Endothelial cell of umbilical vein (primary cell): ENCODE data around the gene IKZF3. TPM values are rescaled to one million over a fixed set of nuclear protein-coding genes. Genes with fewer than 3 reads are reported as not detected.

Experiments
- BruUV-seq: library from RNA; stranded (reverse); fragments of 400-500 nt; replicated peaks from 2 replicates; lab custom pipeline; 2021; lab: Mats Ljungman, UMichigan
- CTCF ChIA-PET: fragments of 300-600, 350-600 bp; sonication (Branson Sonifier 250); formaldehyde crosslinking; loops from one replicate; lab custom pipeline; 2021; ENCODE audit warnings: antibody characterized with exemption, inconsistent platforms; lab: Charles Lee
- POLR2A ChIA-PET: fragments of 300-600, 350-600 bp; sonication (Branson Sonifier 250); formaldehyde crosslinking; loops from one replicate; lab custom pipeline; 2021; ENCODE audit warnings: antibody characterized with exemption, inconsistent platforms; lab: Charles Lee
- DNase-seq: peaks from one replicate; pipeline ENCODE4 v3.0.0-alpha.2; 2011; ENCODE audit warnings: low read depth, low spot score
- FAIRE-seq: peaks from 2 replicates; lab custom pipeline; 2011; peaks lifted over from hg19 to GRCh38; lab: Jason Lieb, UNC
- H2AFZ ChIP-seq: 2 replicates; pipeline ENCODE4 v1.6.0; 2012; ENCODE audit warnings: low read depth, low read length, control low read depth, inconsistent platforms
- H3K27ac ChIP-seq: 2 replicates; pipeline ENCODE4 v1.5.1; 2011; ENCODE audit warnings: low read depth, mild to moderate bottlenecking, control low read depth, low read length, moderate library complexity; ENCODE audit not compliant: insufficient read depth
- H3K27me3 ChIP-seq, 2 experiments: 2 replicates each; pipeline versions ENCODE4 v1.6.0 to v1.6.1; 2011; ENCODE audit warnings: low read length in 2 of 2, mixed read lengths in 1 of 2; ENCODE audit not compliant: control insufficient read depth in 2 of 2, insufficient read depth in 2 of 2
- H3K36me3 ChIP-seq, 2 experiments: 2 replicates in 1 of 2; 3 replicates in 1 of 2; pipeline ENCODE4 v1.5.1; 2011; ENCODE audit warnings: low read length in 2 of 2, mild to moderate bottlenecking in 1 of 2, moderate library complexity in 1 of 2; ENCODE audit not compliant: control insufficient read depth in 2 of 2, insufficient read depth in 2 of 2; ENCODE audit errors: extremely low read depth in 1 of 2
- H3K4me1 ChIP-seq: 3 replicates; pipeline ENCODE4 v1.5.1; 2011; ENCODE audit warnings: mild to moderate bottlenecking, low read length; ENCODE audit not compliant: control insufficient read depth, insufficient read depth; ENCODE audit errors: extremely low read depth
- H3K4me2 ChIP-seq: 2 replicates; pipeline ENCODE4 v1.6.1; 2011; ENCODE audit warnings: low read length, control low read depth, mixed read lengths; ENCODE audit not compliant: insufficient read depth
- H3K4me3 ChIP-seq, 3 experiments: fragments of 200-600 bp in 1 of 3; sonication (generic), shearing (Covaris generic) in 1 of 3; replicated peaks in 1 of 3; 2 replicates each; pipeline ENCODE4 v1.5.1; 2011 to 2016; ENCODE audit warnings: control low read depth in 3 of 3, low read length in 3 of 3, mild to moderate bottlenecking in 2 of 3, inconsistent platforms in 1 of 3, low read depth in 1 of 3, moderate library complexity in 1 of 3; ENCODE audit not compliant: insufficient read depth in 1 of 3
- H3K79me2 ChIP-seq: 2 replicates; pipeline ENCODE4 v1.6.0; 2012; ENCODE audit warnings: low read length, inconsistent platforms; ENCODE audit not compliant: control insufficient read depth, insufficient read depth
- H3K9ac ChIP-seq: replicated peaks from 2 replicates; pipeline ENCODE3; 2011; ENCODE audit warnings: low read length, control low read depth; ENCODE audit not compliant: insufficient read depth; ENCODE audit errors: extremely low read depth
- H3K9me1 ChIP-seq: replicated peaks from 3 replicates; pipeline ENCODE4 v1.6.0; 2011; ENCODE audit warnings: mild to moderate bottlenecking, low read length; ENCODE audit not compliant: control insufficient read depth, insufficient read depth; ENCODE audit errors: extremely low read depth
- H3K9me3 ChIP-seq: replicated peaks from 2 replicates; pipeline ENCODE4 v1.5.1; 2012; ENCODE audit warnings: low read length, inconsistent platforms; ENCODE audit not compliant: control insufficient read depth, insufficient read depth
- H4K20me1 ChIP-seq: replicated peaks from 2 replicates; pipeline ENCODE3; 2011; ENCODE audit warnings: mild to moderate bottlenecking, low read length; ENCODE audit not compliant: control insufficient read depth, insufficient read depth; ENCODE audit errors: extremely low read depth
- EZH2 ChIP-seq: IDR thresholded peaks from 2 replicates; pipeline ENCODE4 v1.6.1; 2012; ENCODE audit warnings: borderline replicate concordance, low read depth, mild to moderate bottlenecking, moderate library complexity, low read length, inconsistent platforms; ENCODE audit not compliant: severe bottlenecking
- FOS ChIP-seq: IDR thresholded peaks from 2 replicates; pipeline ENCODE4 v1.6.1; 2011; ENCODE audit warnings: mild to moderate bottlenecking, low read length, moderate library complexity, borderline replicate concordance; ENCODE audit not compliant: insufficient read depth
- GATA2 ChIP-seq: IDR thresholded peaks from 2 replicates; pipeline ENCODE4 v1.7.0; 2011; ENCODE audit warnings: low read depth, mild to moderate bottlenecking, moderate library complexity, mixed read lengths, low read length; ENCODE audit not compliant: insufficient read length, insufficient read depth
- JUN ChIP-seq: IDR thresholded peaks from 2 replicates; pipeline ENCODE4 v1.6.1; 2011; ENCODE audit warnings: borderline replicate concordance, low read depth; ENCODE audit not compliant: insufficient read length, insufficient read depth
- MYC ChIP-seq: IDR thresholded peaks from one replicate; pipeline ENCODE4 v1.6.1; 2011; ENCODE audit warnings: mild to moderate bottlenecking, low read depth, low read length
- POLR2A ChIP-seq: IDR thresholded peaks from 2 replicates; pipeline ENCODE4 v1.6.1; 2012; ENCODE audit warnings: low read depth, mild to moderate bottlenecking, control low read depth, low read length
- POLR2AphosphoS5 ChIP-seq: IDR thresholded peaks from 2 replicates; pipeline ENCODE4 v1.6.1; 2012; ENCODE audit warnings: low read depth, mild to moderate bottlenecking, control low read depth, low read length, moderate library complexity; ENCODE audit not compliant: insufficient read depth
- dilution Hi-C: fragments of 300-500 bp; cut with MboI; formaldehyde crosslinking; loops from one replicate; pipeline ENCODE4 v1.15.0; 2019; ENCODE audit warnings: low sequenced_read_pairs; ENCODE audit not compliant: extremely low pct_ligation_motif_present
- intact Hi-C: fragments of 100-400 bp; cut with micrococcal nuclease; formaldehyde crosslinking; loops from one replicate; pipeline ENCODE4 v1.10.0; 2022
- polyA plus RNA-seq, 4 experiments: library from polyadenylated mRNA; depleted of rRNA in 3 of 4; stranded (reverse) in 3 of 4; unstranded in 1 of 4; fragments of >200 nt; gene quantifications; 2 replicates each; pipeline versions ENCODE4 v1.2.1 to v1.2.3, GENCODE V29; 2011 to 2012; ENCODE audit warnings: missing spikeins in 1 of 4
- total RNA-seq: library from RNA; stranded (reverse); gene quantifications from 2 replicates; pipeline ENCODE4 v1.2.3, GENCODE V29; 2021
- TF ChIP-seq, protein P1 (sequence below), 2 donors: IDR thresholded peaks; 1 replicate in 1 of 2; 2 replicates in 1 of 2; pipeline ENCODE4 v1.5.1; 2011; ENCODE audit warnings: low read length in 2 of 2, mild to moderate bottlenecking in 2 of 2, moderate library complexity in 2 of 2, control low read depth in 1 of 2, inconsistent platforms in 1 of 2, low read depth in 1 of 2; ENCODE audit not compliant: insufficient read depth in 1 of 2; ENCODE audit errors: extremely low read depth in 1 of 2
- TF ChIP-seq, protein P2 (sequence below): IDR thresholded peaks from 2 replicates; pipeline ENCODE4 v1.6.1; 2011; ENCODE audit not compliant: insufficient read depth, insufficient read length

IKZF3 gene
- total and polyA plus RNA-seq, 2 donors (not counting 3 experiments of a cell fraction or from before 2014, with no cell fraction given), result not detected

DNA sequence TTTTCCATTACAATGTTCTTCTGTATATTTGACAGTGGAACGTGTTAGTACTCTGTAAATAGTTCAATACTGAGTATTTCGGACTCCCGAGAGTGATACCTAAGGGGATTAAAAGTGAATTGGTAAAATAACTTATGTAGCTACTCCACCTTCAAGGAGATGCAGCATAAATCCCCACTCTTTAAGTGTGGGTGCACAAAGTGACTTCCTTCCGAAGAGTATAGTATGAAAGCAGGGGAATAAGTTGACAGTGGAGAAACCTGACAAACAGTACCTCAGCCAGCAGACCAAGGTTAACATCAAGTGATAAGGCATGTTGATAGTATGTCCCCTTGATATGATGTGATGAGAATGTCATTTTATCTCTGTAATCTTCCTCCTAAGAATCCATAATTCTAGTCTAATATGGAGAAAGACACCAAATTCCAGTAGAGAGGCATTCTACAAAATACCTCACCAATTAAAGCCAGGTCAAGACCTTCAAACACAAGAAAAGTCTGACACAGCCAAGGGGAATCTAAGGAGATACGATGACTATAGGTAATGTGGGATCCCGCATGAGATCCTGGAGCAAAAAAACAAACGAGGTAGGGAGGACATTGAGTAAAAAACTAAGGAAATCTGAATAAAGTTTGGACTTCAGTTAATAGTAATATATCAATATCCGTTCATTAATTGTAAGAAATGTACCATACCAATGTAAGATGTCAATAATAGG lies 2.1 kb upstream of the IKZF3 start:
- H2AFZ ChIP-seq, result no peak overlapping the region
- no TSS peak for BruUV-seq
- intact Hi-C loops (loop anchor here (10.0 kb wide), 1 partner anchor 81 kb away; no protein-coding TSS in a partner anchor), dilution Hi-C loops (no loop called here)
- no peak overlapping the region for H3K27ac ChIP-seq
- no peak overlapping the region for H3K4me3 ChIP-seq
- no peaks in the 10 kb centered on the region for H3K4me1 ChIP-seq
- POLR2A ChIA-PET, result no interaction called here
- no peaks in the 10 kb centered on the region for H3K79me2 ChIP-seq
- peaks cover 53 to 75% of the 10 kb centered on the region in 2 experiments for H3K27me3 ChIP-seq
- FAIRE-seq (no peak), DNase-seq (no peak)
- TF ChIP-seq EZH2, result no peak
- TF ChIP-seq FOS, result no peak
- TF ChIP-seq GATA2, result no peak
- TF ChIP-seq, protein P1, sequence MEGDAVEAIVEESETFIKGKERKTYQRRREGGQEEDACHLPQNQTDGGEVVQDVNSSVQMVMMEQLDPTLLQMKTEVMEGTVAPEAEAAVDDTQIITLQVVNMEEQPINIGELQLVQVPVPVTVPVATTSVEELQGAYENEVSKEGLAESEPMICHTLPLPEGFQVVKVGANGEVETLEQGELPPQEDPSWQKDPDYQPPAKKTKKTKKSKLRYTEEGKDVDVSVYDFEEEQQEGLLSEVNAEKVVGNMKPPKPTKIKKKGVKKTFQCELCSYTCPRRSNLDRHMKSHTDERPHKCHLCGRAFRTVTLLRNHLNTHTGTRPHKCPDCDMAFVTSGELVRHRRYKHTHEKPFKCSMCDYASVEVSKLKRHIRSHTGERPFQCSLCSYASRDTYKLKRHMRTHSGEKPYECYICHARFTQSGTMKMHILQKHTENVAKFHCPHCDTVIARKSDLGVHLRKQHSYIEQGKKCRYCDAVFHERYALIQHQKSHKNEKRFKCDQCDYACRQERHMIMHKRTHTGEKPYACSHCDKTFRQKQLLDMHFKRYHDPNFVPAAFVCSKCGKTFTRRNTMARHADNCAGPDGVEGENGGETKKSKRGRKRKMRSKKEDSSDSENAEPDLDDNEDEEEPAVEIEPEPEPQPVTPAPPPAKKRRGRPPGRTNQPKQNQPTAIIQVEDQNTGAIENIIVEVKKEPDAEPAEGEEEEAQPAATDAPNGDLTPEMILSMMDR (IDR thresholded peaks at IDR 0.05; ENCODE audit: extremely low read depth in 1 of 2, insufficient read depth in 1 of 2, low read depth in 1 of 2, low read length in 2 of 2), result no peak
- no peak for TF ChIP-seq POLR2A
- TF ChIP-seq POLR2AphosphoS5, result no peak
- TF ChIP-seq, protein P2, sequence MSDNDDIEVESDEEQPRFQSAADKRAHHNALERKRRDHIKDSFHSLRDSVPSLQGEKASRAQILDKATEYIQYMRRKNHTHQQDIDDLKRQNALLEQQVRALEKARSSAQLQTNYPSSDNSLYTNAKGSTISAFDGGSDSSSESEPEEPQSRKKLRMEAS, result no peak
- TF ChIP-seq JUN, result no peak
- TF ChIP-seq MYC, result no peak
- H3K9me1 ChIP-seq, result no peaks in the 10 kb centered on the region
- H4K20me1 ChIP-seq, result no peaks in the 10 kb centered on the region
- H3K4me2 ChIP-seq, result no peak overlapping the region
- no peaks in the 10 kb centered on the region for H3K9me3 ChIP-seq
- no peaks in the 10 kb centered on the region for H3K36me3 ChIP-seq
- CTCF ChIA-PET, result no interaction called here
- H3K9ac ChIP-seq, result no peak overlapping the region
